ENCODE results near the gene HLA-E.
"Not testable (repeated sequence)": the region's sequence is repeated elsewhere in the genome, so short reads cannot be mapped to it uniquely, and the experiment has no call there.

The HLA-E gene

GRCh38 chr6:30508890-30509736 lies 19.8 kb downstream of the HLA-E start:
- peak; percentile 71 for DNase-seq

GRCh38 chr6:30510419-30511168 lies 21.3 kb downstream of the HLA-E start:
- no peak for DNase-seq

GRCh38 chr6:30511169-30511546 lies 21.8 kb downstream of the HLA-E start:
- no peak for DNase-seq

GRCh38 chr6:30513451-30513850 lies 24.1 kb downstream of the HLA-E start:
- no peak for DNase-seq

- DNase-seq: no peak
Measured at GRCh38 chr6:30515106-30515505, 25.8 kb downstream of the HLA-E start.

- peak; percentile 94 for DNase-seq
Measured at GRCh38 chr6:30515944-30516753, 26.8 kb downstream of the HLA-E start.

- DNase-seq: not testable (repeated sequence)
Measured at GRCh38 chr6:30516754-30517076, 27.4 kb downstream of the HLA-E start.

GRCh38 chr6:30517767-30518504 lies 28.6 kb downstream of the HLA-E start:
- DNase-seq: not testable (repeated sequence)

- DNase-seq: not testable (repeated sequence)
Measured at GRCh38 chr6:30518505-30519145, 29.3 kb downstream of the HLA-E start.

GRCh38 chr6:30520522-30520921 lies 31.2 kb downstream of the HLA-E start:
- no peak for DNase-seq

GRCh38 chr6:30521082-30521481 lies 31.8 kb downstream of the HLA-E start:
- DNase-seq: not testable (repeated sequence)

GRCh38 chr6:30521952-30522351 lies 32.6 kb downstream of the HLA-E start:
- not testable (repeated sequence) for DNase-seq

- DNase-seq: not testable (repeated sequence)
Measured at GRCh38 chr6:30526444-30526843, 37.1 kb downstream of the HLA-E start.

- peak; percentile 44 for DNase-seq
Measured at GRCh38 chr6:30529349-30529875, 40.1 kb downstream of the HLA-E start.

- DNase-seq: no peak
Measured at GRCh38 chr6:30530014-30530413, 40.7 kb downstream of the HLA-E start.

- DNase-seq: no peak
Measured at GRCh38 chr6:30533460-30534294, 44.4 kb downstream of the HLA-E start.

GRCh38 chr6:30537931-30538330 lies 48.6 kb downstream of the HLA-E start:
- no peak for DNase-seq

- peak; percentile 87 for DNase-seq
Measured at GRCh38 chr6:30541515-30542403, 52.5 kb downstream of the HLA-E start.

GRCh38 chr6:30542404-30542725 lies 53.1 kb downstream of the HLA-E start:
- no peak for DNase-seq

GRCh38 chr6:30542915-30543314 lies 53.6 kb downstream of the HLA-E start:
- DNase-seq: no peak
